ENCODE measurements around the gene UBA1. TPM values are rescaled to one million over a fixed set of nuclear protein-coding genes. Genes with fewer than 3 reads are reported as not detected.
A peak's percentile ranks its signal among the peaks of the same experiment; 100 is the strongest.

UBA1 gene
- total RNA-seq, 2 experiments from 2014 or later, result 177 to 204 TPM

DNA sequence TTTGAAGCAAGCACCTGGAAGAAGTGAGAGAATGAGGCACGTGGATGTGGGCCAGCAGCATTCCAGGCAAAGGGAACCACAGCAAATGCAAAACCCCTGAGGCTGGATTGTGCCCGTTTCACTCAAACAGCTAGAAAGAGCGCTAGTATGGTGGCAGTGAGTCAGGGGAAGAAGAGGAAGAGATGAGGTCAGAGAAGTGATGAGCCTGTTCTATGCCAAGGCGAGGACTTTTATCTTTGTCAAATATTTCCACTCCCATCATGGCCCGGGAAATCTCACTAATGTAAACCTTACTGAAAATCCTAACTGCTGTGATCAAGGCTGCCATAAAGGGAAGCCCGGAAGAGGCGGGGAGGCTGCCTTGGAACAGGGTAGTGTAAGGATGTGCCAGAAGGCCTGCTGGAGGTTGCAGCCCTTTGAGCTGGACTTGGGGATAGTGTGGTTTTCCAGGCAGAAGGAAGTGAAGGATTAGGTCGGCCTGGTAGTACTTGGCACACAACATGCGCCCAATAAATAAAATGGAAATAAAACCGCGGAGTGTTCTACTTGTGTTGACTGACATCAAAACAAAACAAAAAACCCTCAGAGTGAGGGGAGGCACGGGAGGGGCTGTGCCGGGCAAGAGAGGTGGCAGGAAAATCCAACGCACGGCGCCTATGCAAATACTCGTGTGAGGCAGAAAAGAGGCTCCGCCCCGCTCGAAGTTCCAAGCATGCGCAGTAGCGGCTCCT lies 23.7 kb downstream of the UBA1 start:
- Mint-ChIP-seq H3K36me3 (peaks cover 28% of the 10 kb centered on the region), H3K9me3 (ENCODE audit: low read depth) (no peaks in the 10 kb centered on the region), H3K27me3 (no peaks in the 10 kb centered on the region), H3K4me3 (peak overlapping the region; percentile 80), H3K4me1 (peaks cover 39% of the 10 kb centered on the region), H3K27ac (peak overlapping the region; percentile 94)
- CTCF ChIA-PET, result interaction anchor here (0.7 to 1.0 kb wide), 2 partner anchors 95 to 306 kb away, joined by 3 to 4 read pairs; no protein-coding TSS in a partner anchor
- ATAC-seq, result no peak
- no peak for DNase-seq

DNA sequence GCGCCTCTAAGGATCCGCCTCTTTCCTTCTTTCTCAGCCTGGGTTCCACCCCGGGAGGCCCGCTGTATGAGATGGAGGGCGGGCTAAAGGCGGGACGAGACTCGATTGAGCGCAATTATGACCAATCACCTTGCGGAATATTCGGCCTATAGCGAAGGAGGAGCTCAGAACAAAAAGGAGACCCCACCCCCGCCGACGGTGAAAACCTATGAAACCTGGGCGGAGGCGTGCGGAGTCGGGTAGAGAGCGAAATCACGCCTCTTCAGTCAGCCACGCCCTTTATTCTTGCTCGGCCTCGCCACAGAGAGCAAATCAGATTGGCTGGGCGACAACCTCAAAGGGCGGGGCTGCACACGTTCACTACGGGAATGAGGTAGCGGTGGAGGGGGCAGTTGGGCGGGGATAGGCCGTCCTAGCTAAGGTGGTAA lies 24.2 kb downstream of the UBA1 start:
- peaks cover 24% of the 10 kb centered on the region for H3K36me3 Mint-ChIP-seq
- CTCF ChIA-PET, result interaction anchor here (0.7 to 1.0 kb wide), 3 partner anchors 11 to 306 kb away, joined by 3 to 4 read pairs (median 3); no protein-coding TSS in a partner anchor

DNA sequence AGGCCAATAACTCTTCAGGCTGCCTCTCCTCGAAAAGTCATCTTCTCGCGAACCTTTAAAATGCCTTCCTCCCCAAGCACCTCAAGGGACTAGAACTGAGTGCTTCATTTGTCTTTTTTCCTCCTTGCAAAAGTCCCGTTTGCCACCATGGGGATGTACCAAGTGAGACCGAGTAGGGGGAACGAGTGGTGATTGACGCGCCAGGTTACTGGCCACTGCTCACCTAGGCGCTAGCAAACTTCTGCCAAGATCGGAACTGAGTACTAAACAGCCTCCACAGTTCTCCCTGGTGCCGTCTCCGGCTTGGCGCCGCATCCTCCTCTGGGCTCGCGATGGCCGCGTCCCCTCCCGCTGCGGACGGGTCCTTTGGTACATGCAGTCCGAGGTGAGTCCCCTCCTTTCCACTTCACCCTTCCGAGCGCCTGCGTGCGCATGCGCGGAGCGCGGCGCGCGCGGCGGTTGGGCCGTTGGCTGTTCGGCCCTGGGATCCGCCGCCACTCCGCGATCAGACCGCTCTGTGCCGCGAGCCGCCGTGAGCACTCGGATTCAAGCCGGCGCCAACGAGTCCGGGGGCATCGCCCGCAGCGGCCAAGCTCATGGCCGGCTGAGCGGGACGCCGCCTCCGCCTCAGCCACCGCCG lies 24.8 kb downstream of the UBA1 start, which contains the start of gene CDK16:
Gene CDK16, plus strand, starts transcription at position 402 of the 640 bp plus-strand sequence. CDS start 4,877 bp downstream, outside the sequence.
- peak; percentile 54 for ATAC-seq
- peak; percentile 78 for DNase-seq
- Mint-ChIP-seq H3K27ac (peak within 1 kb of the TSS; percentile 94), H3K27me3 (no peaks in the 10 kb centered on the region), H3K4me3 (peak within 1 kb of the TSS; percentile 88), H3K4me1 (peaks cover 39% of the 10 kb centered on the region), H3K36me3 (peaks cover 20% of the 10 kb centered on the region), H3K9me3 (ENCODE audit: low read depth) (no peaks in the 10 kb centered on the region)
- CTCF ChIA-PET, result interaction anchor here (0.7 to 1.0 kb wide), 3 partner anchors 12 to 305 kb away, joined by 3 to 4 read pairs (median 3); no protein-coding TSS in a partner anchor

More for the DNA sequence above, 24.2 kb downstream of the UBA1 start:
- no peaks in the 10 kb centered on the region for H3K9me3 Mint-ChIP-seq (ENCODE audit: low read depth)
- DNase-seq (peak; percentile 98), ATAC-seq (peak; percentile 84)
- peak overlapping the region; percentile 94 for H3K27ac Mint-ChIP-seq
- H3K4me1 Mint-ChIP-seq, result peaks cover 39% of the 10 kb centered on the region
- no peaks in the 10 kb centered on the region for H3K27me3 Mint-ChIP-seq
- H3K4me3 Mint-ChIP-seq, result peak overlapping the region; percentile 80

DNA sequence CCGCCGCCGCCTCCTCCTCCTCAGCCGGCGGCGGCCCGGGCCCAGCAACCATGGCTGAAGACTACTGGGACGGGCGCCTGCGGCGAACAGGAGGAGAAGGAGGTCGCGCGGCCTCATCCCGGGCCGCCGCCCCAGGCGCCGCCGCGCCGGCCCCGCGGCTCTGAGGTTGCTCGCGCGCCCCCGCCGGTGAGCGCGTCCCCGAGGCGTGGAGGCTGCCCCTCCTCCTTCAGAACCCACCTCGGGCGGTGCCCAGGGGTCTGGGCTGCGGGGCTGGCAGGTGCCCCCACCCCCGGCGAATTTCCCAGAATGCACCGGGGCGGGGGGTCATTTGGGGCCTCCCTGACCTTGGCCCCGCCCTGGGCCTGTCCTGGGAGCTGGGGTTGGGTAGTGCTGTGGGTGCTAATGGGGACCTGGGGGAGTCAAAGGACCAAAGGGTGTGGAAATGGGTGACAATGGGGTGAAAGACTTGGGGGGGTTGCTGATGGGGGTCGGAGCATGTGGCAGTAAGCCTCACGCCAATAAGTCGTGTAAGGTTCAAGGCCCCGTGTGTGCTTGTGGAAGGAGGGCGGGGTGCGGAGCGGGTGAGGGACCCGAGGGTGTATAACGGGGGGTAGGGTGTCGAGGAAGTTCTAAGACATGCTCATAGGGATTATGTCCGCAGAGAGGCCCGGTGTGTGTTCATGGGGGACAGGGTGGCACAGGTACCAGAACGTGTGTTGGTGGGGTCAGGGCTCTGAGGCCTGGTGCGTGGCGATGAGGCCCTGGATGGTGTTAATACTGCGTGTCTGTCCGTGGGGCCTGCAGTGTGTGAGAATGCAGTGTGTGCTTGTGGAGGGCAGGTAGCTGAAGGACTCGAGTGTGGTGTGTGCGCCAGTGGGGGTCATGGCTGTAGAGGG lies 25.5 kb downstream of the UBA1 start:
- H3K9me3 Mint-ChIP-seq (ENCODE audit: low read depth), result no peaks in the 10 kb centered on the region
- H3K27me3 Mint-ChIP-seq, result no peaks in the 10 kb centered on the region
- H3K36me3 Mint-ChIP-seq, result peaks cover 16% of the 10 kb centered on the region
- peak overlapping the region; percentile 88 for H3K4me3 Mint-ChIP-seq
- CTCF ChIA-PET, result interaction anchor here (0.5 kb wide), 1 partner anchor 83 kb away, joined by 6 read pairs; no protein-coding TSS in a partner anchor
- peak; percentile 69 for DNase-seq
- peaks cover 39% of the 10 kb centered on the region for H3K4me1 Mint-ChIP-seq
- ATAC-seq, result peak; percentile 4
- peak overlapping the region; percentile 83 for H3K27ac Mint-ChIP-seq

DNA sequence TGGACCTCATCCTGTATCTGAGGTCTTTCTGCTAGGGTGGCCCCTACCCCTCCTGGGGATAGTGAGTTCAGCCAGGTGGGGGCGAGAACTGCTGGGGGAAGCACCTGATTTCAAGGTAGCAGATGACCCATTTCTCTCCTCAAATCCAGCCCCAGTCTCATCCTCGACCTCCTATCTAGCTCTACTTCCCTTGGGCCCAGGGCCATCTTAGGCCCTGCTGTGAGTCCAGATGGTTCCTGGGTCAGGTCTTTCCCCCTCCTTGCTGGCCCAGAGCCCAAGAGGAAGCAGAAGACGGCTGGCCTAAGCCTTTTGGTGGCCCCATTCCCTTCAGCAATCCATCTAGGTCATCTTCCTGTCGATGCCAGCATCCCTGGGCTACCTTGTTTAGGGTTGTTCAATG lies 28.1 kb downstream of the UBA1 start:
- DNase-seq, result no peak
- H3K27me3 Mint-ChIP-seq, result no peaks in the 10 kb centered on the region

DNA sequence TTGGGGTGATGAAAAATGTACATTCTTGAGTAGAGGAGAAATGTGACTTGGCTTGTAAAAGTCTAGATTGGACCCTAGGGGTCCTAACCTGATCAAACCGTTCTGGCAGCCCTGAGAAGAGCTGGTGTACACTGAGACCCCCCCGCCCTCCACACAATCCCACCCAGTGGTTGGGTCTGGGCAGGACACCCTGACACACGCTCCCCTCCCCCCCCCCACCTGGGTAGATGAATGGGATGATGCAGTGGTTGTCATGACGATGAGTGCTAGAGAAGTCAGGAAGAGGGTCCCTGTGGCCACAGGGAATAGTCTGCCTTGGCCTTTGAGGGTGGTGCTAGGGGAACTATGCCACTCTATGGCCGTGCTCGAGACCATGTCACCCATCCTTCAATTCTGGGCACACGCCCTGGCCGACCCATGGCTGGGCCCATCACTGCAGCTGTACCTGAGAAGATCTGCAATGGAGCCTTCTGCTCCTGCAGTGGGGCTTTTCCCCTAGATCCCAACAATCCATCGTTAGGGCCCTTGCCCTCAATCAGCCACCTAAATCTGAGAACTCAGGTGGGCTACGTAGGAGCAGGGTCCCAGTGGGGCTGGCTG lies 29.2 kb downstream of the UBA1 start:
- ATAC-seq, result no peak
- H3K4me3 Mint-ChIP-seq, result no peak overlapping the region
- peaks cover 25% of the 10 kb centered on the region for H3K4me1 Mint-ChIP-seq
- CTCF ChIA-PET, result interaction anchor here (0.5 kb wide), 1 partner anchor 161 kb away, joined by 3 read pairs; no protein-coding TSS in a partner anchor
- no peaks in the 10 kb centered on the region for H3K27me3 Mint-ChIP-seq
- peaks cover 28% of the 10 kb centered on the region for H3K36me3 Mint-ChIP-seq
- no peaks in the 10 kb centered on the region for H3K9me3 Mint-ChIP-seq (ENCODE audit: low read depth)
- no peak for DNase-seq
- H3K27ac Mint-ChIP-seq, result no peak overlapping the region

More for the DNA sequence above, 28.1 kb downstream of the UBA1 start:
- no peak for ATAC-seq
- Mint-ChIP-seq H3K36me3 (peaks cover 27% of the 10 kb centered on the region), H3K27ac (no peak overlapping the region), H3K4me1 (peaks cover 34% of the 10 kb centered on the region), H3K9me3 (ENCODE audit: low read depth) (no peaks in the 10 kb centered on the region), H3K4me3 (no peak overlapping the region)
- CTCF ChIA-PET, result no interaction called here

DNA sequence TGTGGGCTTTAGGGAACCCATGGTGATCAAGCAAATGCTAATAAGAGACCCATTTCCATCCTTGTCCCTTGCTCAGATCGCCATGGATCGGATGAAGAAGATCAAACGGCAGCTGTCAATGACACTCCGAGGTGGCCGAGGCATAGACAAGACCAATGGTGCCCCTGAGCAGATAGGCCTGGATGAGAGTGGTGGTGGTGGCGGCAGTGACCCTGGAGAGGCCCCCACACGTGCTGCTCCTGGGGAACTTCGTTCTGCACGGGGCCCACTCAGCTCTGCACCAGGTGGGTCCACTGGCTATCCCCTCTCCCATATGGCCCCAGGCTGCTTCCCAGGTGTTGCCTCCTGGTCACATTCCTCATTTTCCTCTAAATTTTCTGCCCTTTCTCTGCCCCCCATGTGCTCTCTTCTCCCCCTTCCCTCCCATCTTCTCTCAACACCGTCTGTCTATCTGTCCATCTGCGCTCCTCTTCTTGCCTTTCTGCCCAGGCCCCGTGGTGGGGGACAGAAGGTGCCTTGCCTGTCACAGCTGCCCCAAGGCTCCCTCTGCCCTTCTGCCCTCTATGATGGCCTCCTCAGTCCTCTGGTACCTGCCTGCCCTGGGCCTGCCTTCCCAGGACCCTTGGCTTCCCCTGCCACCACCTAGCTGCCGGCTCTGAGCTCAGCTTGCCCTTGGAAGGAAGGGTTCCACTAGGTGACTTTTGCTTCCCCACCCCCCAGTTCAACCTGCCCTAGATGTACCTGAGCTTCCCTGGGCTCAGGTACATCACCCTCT lies 30.0 kb downstream of the UBA1 start:
- no peaks in the 10 kb centered on the region for H3K9me3 Mint-ChIP-seq (ENCODE audit: low read depth)
- no peak for DNase-seq
- CTCF ChIA-PET, result no interaction called here
- no peak overlapping the region for H3K4me3 Mint-ChIP-seq
- ATAC-seq, result no peak
- H3K36me3 Mint-ChIP-seq, result peaks cover 34% of the 10 kb centered on the region
- H3K27ac Mint-ChIP-seq, result no peak overlapping the region
- H3K27me3 Mint-ChIP-seq, result no peaks in the 10 kb centered on the region
- peaks cover 25% of the 10 kb centered on the region for H3K4me1 Mint-ChIP-seq

DNA sequence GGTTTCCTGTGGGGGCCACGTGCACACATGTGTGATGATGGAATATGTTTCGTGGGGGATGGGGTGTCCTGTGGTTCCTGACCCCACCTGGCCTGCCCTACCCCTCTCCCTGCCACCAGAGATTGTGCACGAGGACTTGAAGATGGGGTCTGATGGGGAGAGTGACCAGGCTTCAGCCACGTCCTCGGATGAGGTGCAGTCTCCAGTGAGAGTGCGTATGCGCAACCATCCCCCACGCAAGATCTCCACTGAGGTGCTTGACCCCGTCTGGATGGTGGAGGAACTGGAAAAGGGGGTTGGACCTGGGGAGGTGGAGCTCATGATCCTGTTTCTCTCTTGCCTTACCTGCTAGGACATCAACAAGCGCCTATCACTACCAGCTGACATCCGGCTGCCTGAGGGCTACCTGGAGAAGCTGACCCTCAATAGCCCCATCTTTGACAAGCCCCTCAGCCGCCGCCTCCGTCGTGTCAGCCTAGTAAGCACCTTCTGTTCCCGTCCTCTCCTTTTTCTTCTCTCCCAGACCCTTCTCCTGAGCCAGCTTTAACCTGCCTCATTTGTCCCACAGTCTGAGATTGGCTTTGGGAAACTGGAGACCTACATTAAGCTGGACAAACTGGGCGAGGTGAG lies 30.8 kb downstream of the UBA1 start:
- no peak overlapping the region for H3K27ac Mint-ChIP-seq
- no peaks in the 10 kb centered on the region for H3K9me3 Mint-ChIP-seq (ENCODE audit: low read depth)
- peaks cover 22% of the 10 kb centered on the region for H3K4me1 Mint-ChIP-seq
- H3K36me3 Mint-ChIP-seq, result peaks cover 37% of the 10 kb centered on the region
- no peaks in the 10 kb centered on the region for H3K27me3 Mint-ChIP-seq
- CTCF ChIA-PET, result no interaction called here
- no peak overlapping the region for H3K4me3 Mint-ChIP-seq
- ATAC-seq, result no peak
- no peak for DNase-seq

DNA sequence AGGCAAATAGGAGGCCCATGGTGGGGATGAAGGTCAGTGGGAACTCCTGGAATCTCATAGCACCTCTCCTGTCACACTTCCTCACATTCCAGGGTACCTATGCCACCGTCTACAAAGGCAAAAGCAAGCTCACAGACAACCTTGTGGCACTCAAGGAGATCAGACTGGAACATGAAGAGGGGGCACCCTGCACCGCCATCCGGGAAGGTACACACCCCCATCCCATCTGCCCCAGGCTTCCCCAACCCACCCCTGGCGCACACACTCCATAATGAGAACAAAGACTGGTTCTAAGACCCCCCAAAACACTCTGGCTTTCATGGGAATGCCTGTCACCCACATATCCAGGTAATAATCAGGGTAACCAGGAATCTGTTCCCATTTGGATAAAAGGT lies 31.3 kb downstream of the UBA1 start:
- CTCF ChIA-PET, result no interaction called here
- ATAC-seq (no peak), DNase-seq (no peak)
- Mint-ChIP-seq H3K27ac (no peak overlapping the region), H3K27me3 (no peaks in the 10 kb centered on the region), H3K9me3 (ENCODE audit: low read depth) (no peaks in the 10 kb centered on the region), H3K4me1 (peaks cover 17% of the 10 kb centered on the region), H3K4me3 (no peak overlapping the region), H3K36me3 (peaks cover 37% of the 10 kb centered on the region)

DNA sequence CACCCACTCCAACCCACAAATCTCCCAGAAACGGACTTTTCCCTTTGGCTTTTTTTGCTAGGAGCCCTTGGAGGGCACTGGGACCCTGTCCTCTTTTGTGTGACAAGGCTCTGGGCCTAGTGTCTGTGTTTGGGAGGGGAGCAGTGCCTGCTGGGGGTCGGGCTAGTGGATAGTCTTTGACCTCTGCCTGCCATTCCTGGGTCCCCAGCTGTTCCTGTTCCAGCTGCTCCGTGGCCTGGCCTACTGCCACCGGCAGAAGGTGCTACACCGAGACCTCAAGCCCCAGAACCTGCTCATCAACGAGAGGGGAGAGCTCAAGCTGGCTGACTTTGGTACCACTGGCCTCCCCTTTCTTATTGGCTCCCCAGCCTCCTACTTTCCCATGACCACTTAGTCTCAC lies 32.4 kb downstream of the UBA1 start:
- Mint-ChIP-seq H3K36me3 (peaks cover 31% of the 10 kb centered on the region), H3K27ac (no peak overlapping the region), H3K4me1 (peaks cover 8% of the 10 kb centered on the region), H3K4me3 (no peak overlapping the region), H3K27me3 (no peaks in the 10 kb centered on the region), H3K9me3 (ENCODE audit: low read depth) (no peaks in the 10 kb centered on the region)
- ATAC-seq (no peak), DNase-seq (no peak)
- CTCF ChIA-PET, result no interaction called here

DNA sequence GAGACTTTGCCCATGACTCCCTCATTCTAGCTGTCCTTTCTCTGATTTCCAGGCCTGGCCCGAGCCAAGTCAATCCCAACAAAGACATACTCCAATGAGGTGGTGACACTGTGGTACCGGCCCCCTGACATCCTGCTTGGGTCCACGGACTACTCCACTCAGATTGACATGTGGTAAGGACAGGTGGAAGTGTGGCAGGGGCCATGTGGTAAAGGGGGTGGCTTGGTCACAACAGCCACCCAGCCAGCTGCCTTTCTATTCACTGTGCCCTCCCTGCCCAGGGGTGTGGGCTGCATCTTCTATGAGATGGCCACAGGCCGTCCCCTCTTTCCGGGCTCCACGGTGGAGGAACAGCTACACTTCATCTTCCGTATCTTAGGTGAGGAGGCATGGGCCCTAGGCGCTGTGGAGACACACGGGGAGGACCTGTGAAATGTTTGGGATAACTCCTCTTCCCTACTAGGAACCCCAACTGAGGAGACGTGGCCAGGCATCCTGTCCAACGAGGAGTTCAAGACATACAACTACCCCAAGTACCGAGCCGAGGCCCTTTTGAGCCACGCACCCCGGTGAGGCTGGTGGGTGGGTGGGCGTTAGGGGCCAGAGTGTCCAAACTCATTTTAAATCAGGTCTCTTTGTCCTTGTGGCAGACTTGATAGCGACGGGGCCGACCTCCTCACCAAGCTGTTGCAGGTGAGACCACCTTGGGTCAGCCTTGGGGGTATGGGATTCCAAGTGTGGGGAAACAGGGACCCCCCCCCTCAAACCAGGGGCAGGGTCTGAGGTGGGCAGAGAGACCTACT lies 33.1 kb downstream of the UBA1 start:
- H3K27ac Mint-ChIP-seq, result no peak overlapping the region
- DNase-seq, result no peak
- H3K4me1 Mint-ChIP-seq, result peaks cover 5% of the 10 kb centered on the region
- no peak overlapping the region for H3K4me3 Mint-ChIP-seq
- no peak for ATAC-seq
- CTCF ChIA-PET, result no interaction called here
- H3K27me3 Mint-ChIP-seq, result no peaks in the 10 kb centered on the region
- H3K36me3 Mint-ChIP-seq, result peaks cover 31% of the 10 kb centered on the region
- H3K9me3 Mint-ChIP-seq (ENCODE audit: low read depth), result no peaks in the 10 kb centered on the region

Data from activated CD8-positive, alpha-beta memory T cell treated with anti-CD3 and anti-CD28 coated beads, Interleukin-2, amount 10 ng/mL, durations not matched to agents 7 days and 5 days (primary cell).